IMR-90 (cell line): ENCODE data around the gene ADAP2. TPM values are rescaled to one million over a fixed set of nuclear protein-coding genes. Genes with fewer than 3 reads are reported as not detected.
A peak's percentile ranks its signal among the peaks of the same experiment; 100 is the strongest.

ENCODE experiments used
- ATAC-seq: fragments of 200-7000 bp; cut with Tn5 transposase; 2 replicates; pipeline ENCODE4 v1.9.1; 2020; ENCODE audit warnings: low read depth, mild to moderate bottlenecking, moderate library complexity
- BruUV-seq: library from RNA; stranded (reverse); fragments of 400-500 nt; replicated peaks from 2 replicates; lab custom pipeline; 2021; lab: Mats Ljungman, UMichigan
- CTCF ChIA-PET: fragments of 300-600 bp; formaldehyde crosslinking; extraction: SDS; loops from one replicate; lab custom pipeline; 2021; ENCODE audit warnings: antibody characterized with exemption; lab: Yijun Ruan, JAX
- POLR2A ChIA-PET: fragments of 300-600 bp; sonication (Branson Sonifier 250); formaldehyde crosslinking; loops from one replicate; lab custom pipeline; 2022; ENCODE audit warnings: antibody characterized with exemption; ENCODE audit not compliant: unreplicated experiment; lab: Charles Lee
- DNase-seq: peaks from one replicate; pipeline ENCODE4 v3.0.0; 2013
- H2AFZ ChIP-seq: replicated peaks from 2 replicates; pipeline ENCODE3; 2013; ENCODE audit warnings: low read length, mild to moderate bottlenecking; ENCODE audit not compliant: poor library complexity
- H2AK5ac ChIP-seq: 2 replicates; pipeline ENCODE4 v1.6.1; 2013; ENCODE audit warnings: low read depth, low read length, inconsistent platforms
- H2AK9ac ChIP-seq: replicated peaks from 2 replicates; pipeline ENCODE3; 2013; ENCODE audit warnings: mild to moderate bottlenecking, low read depth, low read length, moderate library complexity; ENCODE audit not compliant: poor library complexity
- H2BK120ac ChIP-seq: 2 replicates; pipeline ENCODE4 v1.6.1; 2013; ENCODE audit warnings: low read depth, low read length, inconsistent platforms
- H2BK15ac ChIP-seq: 3 replicates; pipeline ENCODE4 v1.6.1; 2013; ENCODE audit warnings: low read depth, low read length, inconsistent platforms
- H2BK20ac ChIP-seq: 2 replicates; pipeline ENCODE4 v1.6.1; 2013; ENCODE audit warnings: low read depth, mild to moderate bottlenecking, inconsistent platforms, low read length, moderate library complexity
- H2BK5ac ChIP-seq: 2 replicates; pipeline ENCODE4 v1.6.1; 2013; ENCODE audit warnings: mild to moderate bottlenecking, low read depth, low read length, inconsistent platforms; ENCODE audit not compliant: poor library complexity, severe bottlenecking
- H3K14ac ChIP-seq: replicated peaks from 2 replicates; pipeline ENCODE4 v1.6.1; 2013; ENCODE audit warnings: low read depth, low read length, inconsistent platforms
- H3K18ac ChIP-seq: 2 replicates; pipeline ENCODE4 v1.6.1; 2013; ENCODE audit warnings: low read depth, low read length, control low read depth
- H3K23ac ChIP-seq: 2 replicates; pipeline ENCODE4 v1.6.1; 2013; ENCODE audit warnings: low read depth, low read length, inconsistent platforms
- H3K27ac ChIP-seq: 2 replicates; pipeline ENCODE4 v1.5.1; 2013; ENCODE audit warnings: mild to moderate bottlenecking, control low read depth, low read length; ENCODE audit not compliant: insufficient read depth
- H3K27me3 ChIP-seq: 2 replicates; pipeline ENCODE4 v1.6.1; 2013; ENCODE audit warnings: low read length; ENCODE audit not compliant: control insufficient read depth, insufficient read depth
- H3K36me3 ChIP-seq: 2 replicates; pipeline ENCODE4 v1.6.1; 2013; ENCODE audit warnings: low read length, mixed read lengths; ENCODE audit not compliant: control insufficient read depth, insufficient read depth
- H3K4ac ChIP-seq: 2 replicates; pipeline ENCODE4 v1.6.1; 2013; ENCODE audit warnings: low read depth, low read length, inconsistent platforms
- H3K4me1 ChIP-seq: 2 replicates; pipeline ENCODE4 v1.6.1; 2013; ENCODE audit warnings: low read length, mixed read lengths; ENCODE audit not compliant: control insufficient read depth, insufficient read depth
- H3K4me2 ChIP-seq: 2 replicates; pipeline ENCODE4 v1.6.1; 2013; ENCODE audit warnings: low read depth, mild to moderate bottlenecking, control low read depth, low read length, moderate library complexity
- H3K4me3 ChIP-seq: 2 replicates; pipeline ENCODE4 v1.5.1; 2013; ENCODE audit warnings: low read depth, mild to moderate bottlenecking, control low read depth, low read length, moderate library complexity; ENCODE audit not compliant: insufficient read depth
- H3K56ac ChIP-seq: 2 replicates; pipeline ENCODE4 v1.6.1; 2013; ENCODE audit warnings: low read length, inconsistent platforms; ENCODE audit not compliant: insufficient read depth; ENCODE audit errors: extremely low read depth
- H3K79me1 ChIP-seq, 2 experiments: 2 replicates each; pipeline ENCODE4 v1.6.1; 2013; ENCODE audit warnings: low read length in 2 of 2, inconsistent platforms in 1 of 2, low read depth in 1 of 2
- H3K9ac ChIP-seq: 2 replicates; pipeline ENCODE4 v1.6.1; 2013; ENCODE audit warnings: low read depth, low read length, control low read depth
- H3K9me1 ChIP-seq: 2 replicates; pipeline ENCODE4 v1.6.1; 2013; ENCODE audit warnings: low read length, inconsistent platforms; ENCODE audit not compliant: insufficient read depth
- H3K9me3 ChIP-seq: 2 replicates; pipeline ENCODE4 v1.6.1; 2013; ENCODE audit warnings: low read length; ENCODE audit not compliant: control insufficient read depth, insufficient read depth
- H4K20me1 ChIP-seq: 2 replicates; pipeline ENCODE4 v1.6.1; 2013; ENCODE audit warnings: low read length, inconsistent platforms; ENCODE audit not compliant: insufficient read depth
- H4K5ac ChIP-seq: 2 replicates; pipeline ENCODE4 v1.6.1; 2013; ENCODE audit warnings: mild to moderate bottlenecking, low read depth, low read length, control low read depth
- H4K8ac ChIP-seq, 2 experiments: 2 replicates each; pipeline ENCODE4 v1.6.1; 2013; ENCODE audit warnings: low read depth in 2 of 2, low read length in 2 of 2, control low read depth in 1 of 2, inconsistent platforms in 1 of 2
- H4K91ac ChIP-seq: 2 replicates; pipeline ENCODE4 v1.6.1; 2013; ENCODE audit warnings: low read depth, low read length, inconsistent platforms; ENCODE audit not compliant: insufficient read depth
- BHLHE40 ChIP-seq: fragments of 150-350 bp; IDR thresholded peaks from 2 replicates; pipeline ENCODE4 v1.6.1; 2016; ENCODE audit warnings: mild to moderate bottlenecking, low read depth, low read length
- CHD1 ChIP-seq: IDR thresholded peaks from 2 replicates; pipeline ENCODE4 v1.6.1; 2012; ENCODE audit warnings: low read depth, low read length, improper control_type of control experiment
- CTCF ChIP-seq: conservative IDR thresholded peaks from 2 replicates; pipeline ENCODE4 v1.5.1; 2012; ENCODE audit warnings: mild to moderate bottlenecking, low read depth, low read length, improper control_type of control experiment
- ELK1 ChIP-seq: fragments of 150-350 bp; IDR thresholded peaks from 2 replicates; pipeline ENCODE4 v1.6.1; 2016; ENCODE audit warnings: low read depth, mild to moderate bottlenecking, low read length, moderate library complexity, borderline replicate concordance
- FOS ChIP-seq: fragments of 150-350 bp; IDR thresholded peaks from 2 replicates; pipeline ENCODE4 v1.6.1; 2016; ENCODE audit warnings: low read depth, low read length
- MAZ ChIP-seq: IDR thresholded peaks from 2 replicates; pipeline ENCODE4 v1.6.1; 2012; ENCODE audit warnings: low read depth, mild to moderate bottlenecking, low read length, improper control_type of control experiment, moderate library complexity, borderline replicate concordance
- MXI1 ChIP-seq: IDR thresholded peaks from 2 replicates; pipeline ENCODE4 v1.6.1; 2012; ENCODE audit warnings: low read depth, mild to moderate bottlenecking, low read length, moderate library complexity, borderline replicate concordance
- NFE2L2 ChIP-seq: fragments of 150-350 bp; IDR thresholded peaks from 2 replicates; pipeline ENCODE4 v1.6.1; 2016; ENCODE audit warnings: low read depth, mild to moderate bottlenecking, low read length
- POLR2A ChIP-seq: IDR thresholded peaks from 2 replicates; pipeline ENCODE4 v1.6.1; 2012; ENCODE audit warnings: mild to moderate bottlenecking, low read depth, low read length
- RAD21 ChIP-seq: IDR thresholded peaks from 2 replicates; pipeline ENCODE4 v1.6.1; 2012; ENCODE audit warnings: low read length, improper control_type of control experiment
- RCOR1 ChIP-seq: IDR thresholded peaks from 2 replicates; pipeline ENCODE4 v1.6.1; 2012; ENCODE audit warnings: mild to moderate bottlenecking, low read length, improper control_type of control experiment; ENCODE audit not compliant: insufficient replicate concordance
- RFX5 ChIP-seq: IDR thresholded peaks from 2 replicates; pipeline ENCODE4 v1.8.0; 2012; ENCODE audit warnings: low read depth, mild to moderate bottlenecking, low read length, moderate library complexity
- USF2 ChIP-seq: fragments of 150-350 bp; IDR thresholded peaks from 2 replicates; pipeline ENCODE4 v1.6.1; 2017; ENCODE audit warnings: mild to moderate bottlenecking, antibody characterized with exemption, low read length, low read depth
- whole genome bisulfite sequencing, 2 experiments: methylation state at CpG; one replicate each; pipeline versions ENCODE4 v1.1.5 to v1.1.7; 2013; ENCODE audit warnings: missing lambda C conversion rate in 2 of 2; ENCODE audit not compliant: insufficient read length in 1 of 2; ENCODE audit errors: extremely low coverage in 2 of 2; 5-methylcytosine and 5-hydroxymethylcytosine counted together
- dilution Hi-C: fragments of 300-500 bp; cut with HindIII; formaldehyde crosslinking; loops from one replicate; pipeline ENCODE4 v1.14.3; 2018; ENCODE audit warnings: low sequenced_read_pairs; ENCODE audit not compliant: unreplicated experiment
- in situ Hi-C: fragments of 300-500 bp; cut with MboI; formaldehyde crosslinking; loops from 3 replicates; pipeline ENCODE4 v1.14.3; 2019; ENCODE audit warnings: low sequenced_read_pairs, inconsistent platforms, mixed read lengths
- intact Hi-C: fragments of 100-400 bp; cut with micrococcal nuclease; formaldehyde crosslinking; loops from 2 replicates; pipeline ENCODE4 v1.10.0; 2022
- polyA plus RNA-seq, 3 experiments: library from polyadenylated mRNA; depleted of rRNA; stranded (reverse); fragments of >200 nt; gene quantifications; 2 replicates each; pipeline ENCODE4 v1.2.3, GENCODE V29; 2012; ENCODE audit warnings: low replicate concordance in 1 of 3
- total RNA-seq: library from RNA; depleted of rRNA; stranded (reverse); fragments of >200 nt; gene quantifications from 2 replicates; pipeline ENCODE4 v1.2.3, GENCODE V29; 2012

ADAP2 gene
- total and polyA plus RNA-seq, 2 of the 4 experiments (the other 2 are of a cell fraction) = 0.90 to 1.2 TPM

GRCh38 chr17:30970831-30971567 is 49.3 kb downstream of the ADAP2 start, which contains the start of gene RNF135:
Gene RNF135 (plus strand): TSS chr17:30971039. CDS start chr17:30971074, 35 bp downstream.
- POLR2A ChIA-PET = interaction anchor here (0.6 to 0.9 kb wide), 2 partner anchors 34 to 126 kb away, joined by 3 read pairs; no protein-coding TSS in a partner anchor
- BruUV-seq = no TSS peak
- TF ChIP-seq RAD21 (no peak; the same call in 1 of the 2 replicates), CHD1 (no peak), USF2 (no peak), RFX5 (no peak), CTCF (peak; percentile 7; the same call in 1 of the 2 replicates), POLR2A (peak; percentile 77), FOS (no peak), RCOR1 (no peak), NFE2L2 (no peak), BHLHE40 (no peak), MXI1 (no peak), MAZ (no peak), ELK1 (no peak)

More at GRCh38 chr17:30970831-30971567, 49.3 kb downstream of the ADAP2 start, which contains the start of gene RNF135:
- Histone ChIP-seq H2BK120ac (peak within 1 kb of the TSS; percentile 72), H2BK20ac (peak within 1 kb of the TSS; percentile 59), H3K4me3 (peak within 1 kb of the TSS; percentile 53), H2BK5ac (peak within 1 kb of the TSS; percentile 75), H2AFZ (peak within 1 kb of the TSS; percentile 96), H3K9me1 (peaks cover 2% of the 10 kb centered on the region; the same call in 1 of the 2 replicates), H3K14ac (peak within 1 kb of the TSS; percentile 88), H3K9me3 (no peaks in the 10 kb centered on the region), H4K91ac (peak within 1 kb of the TSS; percentile 64), H4K5ac (peak within 1 kb of the TSS; percentile 87), H3K4me1 (peaks cover 3% of the 10 kb centered on the region; the same call in 1 of the 2 replicates), H2BK15ac (peak within 1 kb of the TSS; percentile 9; the same call in 2 of the 3 replicates), H2AK5ac (peak within 1 kb of the TSS; percentile 53), H3K9ac (peak within 1 kb of the TSS; percentile 79), H2AK9ac (peak within 1 kb of the TSS; percentile 56), H3K4ac (peak within 1 kb of the TSS; percentile 84), H4K8ac (peak within 1 kb of the TSS; percentile 68 to 95), H3K56ac (peak within 1 kb of the TSS; percentile 86), H3K18ac (peak within 1 kb of the TSS; percentile 74), H3K79me1 (peaks cover 17 to 46% of the 10 kb centered on the region in 2 experiments), H3K27ac (peak within 1 kb of the TSS; percentile 68), H4K20me1 (no peaks in the 10 kb centered on the region), H3K4me2 (peak within 1 kb of the TSS; percentile 85), H3K27me3 (no peaks in the 10 kb centered on the region), H3K36me3 (peaks cover 4% of the 10 kb centered on the region; the same call in 1 of the 2 replicates), H3K23ac (peak within 1 kb of the TSS; percentile 94)
- CTCF ChIA-PET = interaction anchor here (0.6 to 0.9 kb wide), 4 partner anchors 85 to 601 kb away, joined by 3 to 4 read pairs (median 4); no protein-coding TSS in a partner anchor
- WGBS, 2 experiments = 0% methylated on average over 41 of the region's 66 CpGs; no CpG with 5 or more reads in 1 of the 2 experiments
- intact Hi-C loops (loop anchor here (2.0 kb wide), 1 partner anchor 64 kb away; the partner anchor contains the start of gene TEFM), in situ Hi-C loops (no loop called here), dilution Hi-C loops (no loop called here)
- peak; percentile 99 for ATAC-seq
- DNase-seq = peak; percentile 82
